HepG2 (cell line): Measurements from ENCODE around the gene ACTN4. TPM values are rescaled to one million over a fixed set of nuclear protein-coding genes. Genes with fewer than 3 reads are reported as not detected.
A peak's percentile ranks its signal among the peaks of the same experiment; 100 is the strongest.

Source experiments
- HMGXB4 ChIP-seq, 2 experiments: sonication (generic) in 1 of 2; formaldehyde crosslinking in 1 of 2; IDR thresholded peaks; 2 replicates each; pipeline versions ENCODE4 v1.4.0 to v1.6.1; 2018 to 2020; ENCODE audit warnings: missing genetic modification reagents in 2 of 2, borderline replicate concordance in 1 of 2, low read depth in 1 of 2, mild to moderate bottlenecking in 1 of 2, missing biosample characterization in 1 of 2
- HNF4A ChIP-seq: sonication (generic); formaldehyde crosslinking; IDR thresholded peaks from 2 replicates; pipeline ENCODE4 v1.4.0; 2020; ENCODE audit warnings: missing genetic modification reagents
- MEIS2 ChIP-seq: sonication (generic); formaldehyde crosslinking; IDR thresholded peaks from 2 replicates; pipeline ENCODE4 v1.9.0; 2021; ENCODE audit warnings: mild to moderate bottlenecking, missing genetic modification reagents
- MXD4 ChIP-seq: IDR thresholded peaks from 2 replicates; pipeline ENCODE4 v1.6.1; 2016; ENCODE audit warnings: mild to moderate bottlenecking, missing biosample characterization, missing genetic modification reagents
- MYC ChIP-seq: sonication (generic); formaldehyde crosslinking; IDR thresholded peaks from 2 replicates; pipeline ENCODE4 v1.9.0; 2021; ENCODE audit warnings: missing genetic modification reagents, borderline replicate concordance
- PPARG ChIP-seq: conservative IDR thresholded peaks from 2 replicates; pipeline ENCODE4 v1.6.1; 2016; ENCODE audit warnings: missing biosample characterization, missing genetic modification reagents
- PRDM15 ChIP-seq: sonication (generic); formaldehyde crosslinking; IDR thresholded peaks from 2 replicates; pipeline ENCODE4 v1.4.0; 2020; ENCODE audit warnings: missing genetic modification reagents
- SP1 ChIP-seq, 2 experiments: fragments of 450-650 bp in 1 of 2; sonication (generic) in 1 of 2; formaldehyde crosslinking in 1 of 2; IDR thresholded peaks; 2 replicates each; pipeline versions ENCODE4 v1.4.0 to v1.6.1; 2016 to 2020; ENCODE audit warnings: missing genetic modification reagents in 1 of 2
- TFDP2 ChIP-seq: sonication (generic); formaldehyde crosslinking; IDR thresholded peaks from 2 replicates; pipeline ENCODE4 v1.4.0; 2020; ENCODE audit warnings: missing genetic modification reagents
- YY1 ChIP-seq: IDR thresholded peaks from 2 replicates; pipeline ENCODE4 v1.6.1; 2011; ENCODE audit warnings: low read length, low read depth, moderate library complexity, mild to moderate bottlenecking; ENCODE audit not compliant: insufficient read depth, insufficient replicate concordance
- ZNF383 ChIP-seq: sonication (generic); formaldehyde crosslinking; IDR thresholded peaks from 2 replicates; pipeline ENCODE4 v1.4.0; 2020; ENCODE audit warnings: missing genetic modification reagents, mild to moderate bottlenecking, borderline replicate concordance
- ZNF556 ChIP-seq: sonication (generic); formaldehyde crosslinking; IDR thresholded peaks from 2 replicates; pipeline ENCODE4 v1.4.0; 2020; ENCODE audit warnings: mild to moderate bottlenecking, missing genetic modification reagents, borderline replicate concordance
- ZNF879 ChIP-seq: sonication (generic); formaldehyde crosslinking; IDR thresholded peaks from 2 replicates; pipeline ENCODE4 v1.8.1; 2023; ENCODE audit warnings: missing genetic modification reagents
- polyA plus RNA-seq, 8 experiments: library from polyadenylated mRNA; depleted of rRNA in 3 of 8; stranded (reverse) in 7 of 8; unstranded in 1 of 8; fragments of >200 nt; fragmentation: Illumina TruSeq in 4 of 8; extraction: Trizol in 4 of 8; gene quantifications; 2 replicates each; pipeline versions ENCODE4 v1.2.1 to v1.2.3, GENCODE V29; 2011 to 2016; ENCODE audit warnings: low read depth in 4 of 8, missing spikeins in 1 of 8, mixed read lengths in 1 of 8; ENCODE audit not compliant: insufficient read depth in 1 of 8
- total RNA-seq, 5 experiments: library from RNA; depleted of rRNA; stranded (reverse); fragments of >200 nt; fragmentation: Illumina TruSeq; extraction: Trizol; gene quantifications; 2 replicates each; pipeline ENCODE4 v1.2.3, GENCODE V29; 2016; ENCODE audit warnings: low read depth in 1 of 5
- TF ChIP-seq, protein P1 (sequence below): sonication (generic); formaldehyde crosslinking; IDR thresholded peaks from 2 replicates; pipeline ENCODE4 v1.5.1; 2020; ENCODE audit warnings: missing genetic modification reagents, mild to moderate bottlenecking, borderline replicate concordance
- TF ChIP-seq, protein P2 (sequence below): sonication (generic); formaldehyde crosslinking; IDR thresholded peaks from 2 replicates; pipeline ENCODE4 v1.8.1; 2023; ENCODE audit warnings: mild to moderate bottlenecking, missing genetic modification reagents, borderline replicate concordance

The ACTN4 gene
- total and polyA plus RNA-seq, 2 of the 13 experiments (the other 11 are each of a cell fraction or from before 2014, with no cell fraction given): 171 to 192 TPM

- TF ChIP-seq, protein P1, sequence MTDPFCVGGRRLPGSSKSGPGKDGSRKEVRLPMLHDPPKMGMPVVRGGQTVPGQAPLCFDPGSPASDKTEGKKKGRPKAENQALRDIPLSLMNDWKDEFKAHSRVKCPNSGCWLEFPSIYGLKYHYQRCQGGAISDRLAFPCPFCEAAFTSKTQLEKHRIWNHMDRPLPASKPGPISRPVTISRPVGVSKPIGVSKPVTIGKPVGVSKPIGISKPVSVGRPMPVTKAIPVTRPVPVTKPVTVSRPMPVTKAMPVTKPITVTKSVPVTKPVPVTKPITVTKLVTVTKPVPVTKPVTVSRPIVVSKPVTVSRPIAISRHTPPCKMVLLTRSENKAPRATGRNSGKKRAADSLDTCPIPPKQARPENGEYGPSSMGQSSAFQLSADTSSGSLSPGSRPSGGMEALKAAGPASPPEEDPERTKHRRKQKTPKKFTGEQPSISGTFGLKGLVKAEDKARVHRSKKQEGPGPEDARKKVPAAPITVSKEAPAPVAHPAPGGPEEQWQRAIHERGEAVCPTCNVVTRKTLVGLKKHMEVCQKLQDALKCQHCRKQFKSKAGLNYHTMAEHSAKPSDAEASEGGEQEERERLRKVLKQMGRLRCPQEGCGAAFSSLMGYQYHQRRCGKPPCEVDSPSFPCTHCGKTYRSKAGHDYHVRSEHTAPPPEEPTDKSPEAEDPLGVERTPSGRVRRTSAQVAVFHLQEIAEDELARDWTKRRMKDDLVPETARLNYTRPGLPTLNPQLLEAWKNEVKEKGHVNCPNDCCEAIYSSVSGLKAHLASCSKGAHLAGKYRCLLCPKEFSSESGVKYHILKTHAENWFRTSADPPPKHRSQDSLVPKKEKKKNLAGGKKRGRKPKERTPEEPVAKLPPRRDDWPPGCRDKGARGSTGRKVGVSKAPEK: no peak; the same call in 1 of the 2 replicates
- 0 out of 2 replicates have a peak, but pooled peaks have one; percentile 37 for TF ChIP-seq ZNF879 (CRISPR knock-in tag)
- peak; percentile 100 for TF ChIP-seq HNF4A (CRISPR knock-in tag)
- TF ChIP-seq PRDM15: peak; percentile 62; the same call in 1 of the 2 replicates
- peak; percentile 85 for TF ChIP-seq MYC (CRISPR knock-in tag)
- TF ChIP-seq ZNF383 (CRISPR knock-in tag): no peak
- TF ChIP-seq TFDP2: peak; percentile 33; the same call in 1 of the 2 replicates
- TF ChIP-seq, protein P2, sequence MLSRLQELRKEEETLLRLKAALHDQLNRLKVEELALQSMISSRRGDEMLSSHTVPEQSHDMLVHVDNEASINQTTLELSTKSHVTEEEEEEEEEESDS (CRISPR knock-in tag): no peak
- peak; percentile 51; the same call in 1 of the 2 replicates for TF ChIP-seq MEIS2 (CRISPR knock-in tag)
- peak; percentile 77; the same call in 1 of the 2 replicates for TF ChIP-seq ZNF556 (CRISPR knock-in tag)
- peak in 1 of 2 experiments; percentile 52; a peak in 1 of 4 replicates for TF ChIP-seq HMGXB4 (CRISPR knock-in tag; IDR thresholded peaks at IDR 0.05; ENCODE audit: borderline replicate concordance in 1 of 2, low read depth in 1 of 2)
- no peak for TF ChIP-seq SP1 (IDR thresholded peaks at IDR 0.05)
- no peak for TF ChIP-seq SP1 (CRISPR knock-in tag; IDR thresholded peaks at IDR 0.05)
- peak; percentile 94 for TF ChIP-seq PPARG
- TF ChIP-seq MXD4 (CRISPR knock-in tag): peak; percentile 67; the same call in 1 of the 2 replicates
- TF ChIP-seq YY1: no peak
Observed at GRCh38 chr19:38701455-38702063, 54.1 kb downstream of the ACTN4 start (continued).
